GM23338 (cell line): ENCODE data around the gene TOMM40. TPM values are rescaled to one million over a fixed set of nuclear protein-coding genes. Genes with fewer than 3 reads are reported as not detected.

Experiments
- ATAC-seq: fragments of 200-7000 bp; cut with Tn5 transposase; 3 replicates; pipeline ENCODE4 v1.9.1; 2020
- DNase-seq: peaks from one replicate; pipeline ENCODE4 v3.0.0-alpha.2; 2015; ENCODE audit warnings: low spot score
- H2AFZ ChIP-seq: fragments of 200-600 bp; sonication (generic); 2 replicates; pipeline ENCODE4 v1.8.0; 2016; ENCODE audit warnings: antibody characterized with exemption, mild to moderate bottlenecking, moderate library complexity
- H3F3A ChIP-seq: fragments of 200-600 bp; sonication (generic); replicated peaks from 2 replicates; pipeline ENCODE4 v1.8.0; 2017; ENCODE audit warnings: antibody characterized with exemption, mixed run types, low read depth
- H3K27ac ChIP-seq: fragments of 200-600 bp; sonication (generic); 2 replicates; pipeline ENCODE4 v1.6.1; 2016; ENCODE audit warnings: low read depth
- H3K27me3 ChIP-seq: fragments of 200-600 bp; sonication (generic); 2 replicates; pipeline ENCODE4 v1.8.0; 2016; ENCODE audit warnings: mild to moderate bottlenecking, mixed run types, moderate library complexity; ENCODE audit not compliant: insufficient read depth
- H3K36me3 ChIP-seq: fragments of 200-600 bp; sonication (generic); 2 replicates; pipeline ENCODE4 v1.8.0; 2016; ENCODE audit warnings: mild to moderate bottlenecking; ENCODE audit not compliant: insufficient read depth
- H3K4me1 ChIP-seq: fragments of 200-600 bp; sonication (generic); 2 replicates; pipeline ENCODE4 v1.8.0; 2016; ENCODE audit warnings: mild to moderate bottlenecking, moderate library complexity; ENCODE audit not compliant: insufficient read depth
- H3K4me2 ChIP-seq: fragments of 200-600 bp; sonication (generic); 2 replicates; pipeline ENCODE4 v1.7.1; 2017; ENCODE audit warnings: mixed run types
- H3K4me3 ChIP-seq: fragments of 200-600 bp; sonication (generic); 2 replicates; pipeline ENCODE4 v1.6.1; 2016; ENCODE audit warnings: mixed run types
- H3K79me2 ChIP-seq: fragments of 200-600 bp; sonication (generic); replicated peaks from 2 replicates; pipeline ENCODE4 v1.8.0; 2017; ENCODE audit warnings: mild to moderate bottlenecking; ENCODE audit not compliant: insufficient read depth
- H3K9me2 ChIP-seq: fragments of 200-600 bp; sonication (generic); 2 replicates; pipeline ENCODE4 v1.8.0; 2017; ENCODE audit not compliant: insufficient read depth
- H4K20me1 ChIP-seq: fragments of 200-600 bp; sonication (generic); replicated peaks from 2 replicates; pipeline ENCODE4 v1.8.0; 2017; ENCODE audit warnings: mild to moderate bottlenecking; ENCODE audit not compliant: insufficient read depth
- H3K27ac Mint-ChIP-seq: 2 replicates; pipeline ENCODE4 v1.8.0; 2020; ENCODE audit warnings: inconsistent platforms, mild to moderate bottlenecking, moderate library complexity, mixed read lengths
- H3K27me3 Mint-ChIP-seq: 3 replicates; pipeline ENCODE4 v1.8.0; 2022; ENCODE audit warnings: low read depth, mild to moderate bottlenecking, moderate library complexity, mixed read lengths, inconsistent platforms; ENCODE audit not compliant: insufficient read depth, poor library complexity
- H3K36me3 Mint-ChIP-seq: 3 replicates; pipeline ENCODE4 v1.8.0; 2021; ENCODE audit warnings: low read depth, mild to moderate bottlenecking, inconsistent platforms, moderate library complexity, mixed read lengths
- H3K4me1 Mint-ChIP-seq: 3 replicates; pipeline ENCODE4 v1.8.0; 2020; ENCODE audit warnings: mild to moderate bottlenecking, inconsistent platforms, mixed read lengths
- H3K4me3 Mint-ChIP-seq: 3 replicates; pipeline ENCODE4 v1.8.0; 2021; ENCODE audit warnings: moderate library complexity, mild to moderate bottlenecking, inconsistent platforms, mixed read lengths
- H3K9me3 Mint-ChIP-seq: 3 replicates; pipeline ENCODE4 v1.8.0; 2020; ENCODE audit warnings: moderate library complexity, mild to moderate bottlenecking, inconsistent platforms, mixed read lengths
- CTCF ChIP-seq, 2 experiments: fragments of 200-600 bp in 1 of 2; sonication (generic) in 1 of 2; conservative IDR thresholded peaks; 2 replicates each; pipeline versions ENCODE4 v1.5.1 to v1.6.1; 2016 to 2017; ENCODE audit warnings: antibody characterized with exemption in 2 of 2, low read depth in 2 of 2, mild to moderate bottlenecking in 2 of 2, moderate library complexity in 1 of 2
- ZNF114 ChIP-seq: fragments of 250-450 bp; sonication (Bioruptor Pico); IDR thresholded peaks from 2 replicates; pipeline ENCODE4 v1.5.0; 2020; ENCODE audit warnings: mild to moderate bottlenecking, moderate library complexity
- polyA plus RNA-seq: library from polyadenylated mRNA; unstranded; fragments of >200 nt; fragmentation: Nextera tagmentation; extraction: Ambion mirVana; gene quantifications from 2 replicates; pipeline ENCODE4 v1.2.1, GENCODE V29; 2016
- total RNA-seq: library from RNA; depleted of rRNA; stranded (reverse); fragments of >200 nt; shearing (Covaris generic); gene quantifications from 2 replicates; pipeline ENCODE4 v1.2.3, GENCODE V29; 2014
- TF ChIP-seq, protein P1 (sequence below): fragments of 250-450 bp; sonication (Bioruptor Pico); IDR thresholded peaks from 2 replicates; pipeline ENCODE4 v1.5.0; 2020; ENCODE audit warnings: mild to moderate bottlenecking, moderate library complexity

TOMM40 gene
- total and polyA plus RNA-seq, 2 experiments from 2014 or later: 142 to 273 TPM

DNA sequence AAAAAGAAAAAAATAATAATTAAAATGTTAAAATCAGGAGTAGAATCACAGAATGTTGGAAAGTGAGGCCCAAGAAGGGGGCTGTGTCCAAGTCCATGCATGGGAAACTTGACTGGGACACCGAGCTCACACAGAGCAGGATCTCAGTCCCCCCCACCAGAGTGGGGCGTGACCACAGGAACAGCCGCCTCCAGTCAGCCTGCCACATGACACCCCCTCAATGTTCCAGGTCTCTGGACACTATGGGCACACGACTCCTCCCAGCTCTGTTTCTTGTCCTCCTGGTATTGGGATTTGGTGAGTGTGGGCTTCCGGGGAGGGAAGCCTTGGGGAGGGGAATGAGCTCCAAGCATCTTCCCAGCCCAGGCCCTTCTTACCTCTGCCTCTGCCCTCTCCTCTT, 57.2 kb downstream of the TOMM40 start:
- Histone ChIP-seq H3K4me3 (no peak overlapping the region), H3K27me3 (no peaks in the 10 kb centered on the region), H3K4me2 (no peak overlapping the region), H3F3A (peaks cover 5% of the 10 kb centered on the region; the same call in 1 of the 2 replicates), H3K79me2 (no peaks in the 10 kb centered on the region), H4K20me1 (no peaks in the 10 kb centered on the region), H3K9me2 (no peaks in the 10 kb centered on the region), H2AFZ (no peak overlapping the region), H3K36me3 (no peaks in the 10 kb centered on the region), H3K27ac (no peak overlapping the region), H3K4me1 (no peaks in the 10 kb centered on the region)
- no peaks in the 10 kb centered on the region; the same call in 2 of the 3 replicates for H3K36me3 Mint-ChIP-seq
- no peak overlapping the region for H3K4me3 Mint-ChIP-seq
- TF ChIP-seq, protein P1, sequence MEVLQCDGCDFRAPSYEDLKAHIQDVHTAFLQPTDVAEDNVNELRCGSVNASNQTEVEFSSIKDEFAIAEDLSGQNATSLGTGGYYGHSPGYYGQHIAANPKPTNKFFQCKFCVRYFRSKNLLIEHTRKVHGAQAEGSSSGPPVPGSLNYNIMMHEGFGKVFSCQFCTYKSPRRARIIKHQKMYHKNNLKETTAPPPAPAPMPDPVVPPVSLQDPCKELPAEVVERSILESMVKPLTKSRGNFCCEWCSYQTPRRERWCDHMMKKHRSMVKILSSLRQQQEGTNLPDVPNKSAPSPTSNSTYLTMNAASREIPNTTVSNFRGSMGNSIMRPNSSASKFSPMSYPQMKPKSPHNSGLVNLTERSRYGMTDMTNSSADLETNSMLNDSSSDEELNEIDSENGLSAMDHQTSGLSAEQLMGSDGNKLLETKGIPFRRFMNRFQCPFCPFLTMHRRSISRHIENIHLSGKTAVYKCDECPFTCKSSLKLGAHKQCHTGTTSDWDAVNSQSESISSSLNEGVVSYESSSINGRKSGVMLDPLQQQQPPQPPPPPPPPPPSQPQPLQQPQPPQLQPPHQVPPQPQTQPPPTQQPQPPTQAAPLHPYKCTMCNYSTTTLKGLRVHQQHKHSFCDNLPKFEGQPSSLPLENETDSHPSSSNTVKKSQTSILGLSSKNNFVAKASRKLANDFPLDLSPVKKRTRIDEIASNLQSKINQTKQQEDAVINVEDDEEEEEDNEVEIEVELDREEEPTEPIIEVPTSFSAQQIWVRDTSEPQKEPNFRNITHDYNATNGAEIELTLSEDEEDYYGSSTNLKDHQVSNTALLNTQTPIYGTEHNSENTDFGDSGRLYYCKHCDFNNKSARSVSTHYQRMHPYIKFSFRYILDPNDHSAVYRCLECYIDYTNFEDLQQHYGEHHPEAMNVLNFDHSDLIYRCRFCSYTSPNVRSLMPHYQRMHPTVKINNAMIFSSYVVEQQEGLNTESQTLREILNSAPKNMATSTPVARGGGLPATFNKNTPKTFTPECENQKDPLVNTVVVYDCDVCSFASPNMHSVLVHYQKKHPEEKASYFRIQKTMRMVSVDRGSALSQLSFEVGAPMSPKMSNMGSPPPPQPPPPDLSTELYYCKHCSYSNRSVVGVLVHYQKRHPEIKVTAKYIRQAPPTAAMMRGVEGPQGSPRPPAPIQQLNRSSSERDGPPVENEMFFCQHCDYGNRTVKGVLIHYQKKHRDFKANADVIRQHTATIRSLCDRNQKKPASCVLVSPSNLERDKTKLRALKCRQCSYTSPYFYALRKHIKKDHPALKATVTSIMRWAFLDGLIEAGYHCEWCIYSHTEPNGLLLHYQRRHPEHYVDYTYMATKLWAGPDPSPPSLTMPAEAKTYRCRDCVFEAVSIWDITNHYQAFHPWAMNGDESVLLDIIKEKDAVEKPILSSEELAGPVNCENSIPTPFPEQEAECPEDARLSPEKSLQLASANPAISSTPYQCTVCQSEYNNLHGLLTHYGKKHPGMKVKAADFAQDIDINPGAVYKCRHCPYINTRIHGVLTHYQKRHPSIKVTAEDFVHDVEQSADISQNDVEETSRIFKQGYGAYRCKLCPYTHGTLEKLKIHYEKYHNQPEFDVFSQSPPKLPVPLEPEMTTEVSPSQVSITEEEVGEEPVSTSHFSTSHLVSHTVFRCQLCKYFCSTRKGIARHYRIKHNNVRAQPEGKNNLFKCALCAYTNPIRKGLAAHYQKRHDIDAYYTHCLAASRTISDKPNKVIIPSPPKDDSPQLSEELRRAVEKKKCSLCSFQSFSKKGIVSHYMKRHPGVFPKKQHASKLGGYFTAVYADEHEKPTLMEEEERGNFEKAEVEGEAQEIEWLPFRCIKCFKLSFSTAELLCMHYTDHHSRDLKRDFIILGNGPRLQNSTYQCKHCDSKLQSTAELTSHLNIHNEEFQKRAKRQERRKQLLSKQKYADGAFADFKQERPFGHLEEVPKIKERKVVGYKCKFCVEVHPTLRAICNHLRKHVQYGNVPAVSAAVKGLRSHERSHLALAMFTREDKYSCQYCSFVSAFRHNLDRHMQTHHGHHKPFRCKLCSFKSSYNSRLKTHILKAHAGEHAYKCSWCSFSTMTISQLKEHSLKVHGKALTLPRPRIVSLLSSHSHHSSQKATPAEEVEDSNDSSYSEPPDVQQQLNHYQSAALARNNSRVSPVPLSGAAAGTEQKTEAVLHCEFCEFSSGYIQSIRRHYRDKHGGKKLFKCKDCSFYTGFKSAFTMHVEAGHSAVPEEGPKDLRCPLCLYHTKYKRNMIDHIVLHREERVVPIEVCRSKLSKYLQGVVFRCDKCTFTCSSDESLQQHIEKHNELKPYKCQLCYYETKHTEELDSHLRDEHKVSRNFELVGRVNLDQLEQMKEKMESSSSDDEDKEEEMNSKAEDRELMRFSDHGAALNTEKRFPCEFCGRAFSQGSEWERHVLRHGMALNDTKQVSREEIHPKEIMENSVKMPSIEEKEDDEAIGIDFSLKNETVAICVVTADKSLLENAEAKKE (CRISPR knock-in tag): no peak
- TF ChIP-seq ZNF114 (CRISPR knock-in tag): no peak
- no peak overlapping the region for H3K27ac Mint-ChIP-seq
- ATAC-seq: no peak
- 0 out of 3 replicates have a peak, but pooled peaks cover 2% of the 10 kb centered on the region for H3K4me1 Mint-ChIP-seq
- peaks cover 9% of the 10 kb centered on the region for H3K27me3 Mint-ChIP-seq
- no peaks in the 10 kb centered on the region; the same call in 2 of the 3 replicates for H3K9me3 Mint-ChIP-seq
- no peak for DNase-seq

GRCh38 chr19:44948763-44949374, 57.8 kb downstream of the TOMM40 start:
- Histone ChIP-seq H2AFZ (no peak overlapping the region), H3K36me3 (no peaks in the 10 kb centered on the region), H4K20me1 (no peaks in the 10 kb centered on the region), H3F3A (peaks cover 5% of the 10 kb centered on the region; the same call in 1 of the 2 replicates), H3K4me3 (no peak overlapping the region), H3K9me2 (no peaks in the 10 kb centered on the region), H3K27me3 (no peaks in the 10 kb centered on the region), H3K27ac (no peak overlapping the region), H3K4me1 (no peaks in the 10 kb centered on the region), H3K4me2 (no peak overlapping the region), H3K79me2 (no peaks in the 10 kb centered on the region)
- Mint-ChIP-seq H3K4me3 (no peak overlapping the region; the same call in 2 of the 3 replicates), H3K27ac (no peak overlapping the region), H3K9me3 (no peaks in the 10 kb centered on the region; the same call in 2 of the 3 replicates), H3K4me1 (peaks cover 2% of the 10 kb centered on the region; the same call in 1 of the 3 replicates), H3K36me3 (no peaks in the 10 kb centered on the region; the same call in 2 of the 3 replicates), H3K27me3 (peaks cover 9% of the 10 kb centered on the region)
- DNase-seq: no peak
- TF ChIP-seq CTCF (conservative IDR thresholded peaks at IDR 0.05; ENCODE audit: low read depth in 2 of 2): no peak
- no peak for ATAC-seq
